Memory B cell (primary cell): Measurements from ENCODE around the gene RNF38.
"Not testable (repeated sequence)": the region's sequence is repeated elsewhere in the genome, so short reads cannot be mapped to it uniquely, and the experiment has no call there.

Experiments used
- ATAC-seq: fragments of 150-1000 bp; cut with Tn5 transposase; 2 replicates; pipeline ENCODE4 v1.10.0; 2021; ENCODE audit warnings: low read depth, mild to moderate bottlenecking, moderate library complexity
- DNase-seq, 2 donors: peaks; one replicate each; pipeline ENCODE4 v3.0.0; 2022; ENCODE audit warnings: low spot score in 2 of 2
- H3K27ac Mint-ChIP-seq: one replicate; pipeline ENCODE4 v1.8.0; 2022; ENCODE audit warnings: mild to moderate bottlenecking, moderate library complexity, mixed read lengths
- H3K27me3 Mint-ChIP-seq: one replicate; pipeline ENCODE4 v1.8.0; 2022; ENCODE audit warnings: mixed read lengths
- H3K36me3 Mint-ChIP-seq: one replicate; pipeline ENCODE4 v1.8.0; 2022; ENCODE audit warnings: mild to moderate bottlenecking, mixed read lengths
- H3K4me1 Mint-ChIP-seq: one replicate; pipeline ENCODE4 v1.8.0; 2022; ENCODE audit warnings: mixed read lengths
- H3K4me3 Mint-ChIP-seq: one replicate; pipeline ENCODE4 v1.8.0; 2022; ENCODE audit warnings: mild to moderate bottlenecking, moderate library complexity, mixed read lengths
- H3K9me3 Mint-ChIP-seq: one replicate; pipeline ENCODE4 v1.8.0; 2022; ENCODE audit warnings: mixed read lengths

RNF38 gene

DNA sequence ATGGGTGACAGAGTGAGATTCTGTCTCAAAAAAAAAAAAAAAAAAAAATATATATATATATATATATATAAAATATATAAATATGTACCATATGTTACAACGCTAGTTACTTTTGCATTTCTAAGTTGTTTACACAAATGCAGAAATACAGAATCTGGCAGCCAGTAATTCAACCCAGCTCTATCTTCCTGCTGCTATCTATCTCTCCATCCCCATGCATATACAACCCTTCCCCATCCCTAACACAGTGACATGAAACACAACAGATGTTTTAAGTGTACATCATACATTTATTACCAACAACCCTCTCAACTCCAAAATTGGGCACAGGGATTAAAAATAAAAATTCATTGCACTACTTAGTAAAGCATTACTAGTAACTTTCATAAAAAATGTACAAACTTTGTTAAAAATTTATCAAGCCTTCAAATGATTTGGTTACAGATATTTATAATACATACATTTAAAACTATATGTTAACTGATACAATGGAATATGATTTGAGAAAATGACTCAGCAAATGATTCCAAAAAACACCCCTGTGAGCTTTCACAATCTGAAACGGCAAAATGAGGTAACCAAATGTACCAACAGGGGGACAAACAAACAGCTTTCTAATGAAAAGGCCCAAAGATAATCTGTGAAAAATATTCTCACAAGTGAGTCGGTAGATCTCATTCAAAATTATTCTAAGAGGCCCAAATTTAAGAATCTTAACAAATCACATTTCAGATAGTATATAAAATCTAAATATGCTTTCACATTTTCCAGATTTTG is 63.8 kb downstream of the RNF38 start:
- no peak for ATAC-seq
- no peaks in the 10 kb centered on the region for H3K9me3 Mint-ChIP-seq
- H3K4me3 Mint-ChIP-seq: no peak overlapping the region
- peaks cover 5% of the 10 kb centered on the region for H3K4me1 Mint-ChIP-seq
- H3K27ac Mint-ChIP-seq: peak overlapping the region; percentile 75
- H3K36me3 Mint-ChIP-seq: peaks cover 36% of the 10 kb centered on the region
- DNase-seq: no peak
- no peaks in the 10 kb centered on the region for H3K27me3 Mint-ChIP-seq

DNA sequence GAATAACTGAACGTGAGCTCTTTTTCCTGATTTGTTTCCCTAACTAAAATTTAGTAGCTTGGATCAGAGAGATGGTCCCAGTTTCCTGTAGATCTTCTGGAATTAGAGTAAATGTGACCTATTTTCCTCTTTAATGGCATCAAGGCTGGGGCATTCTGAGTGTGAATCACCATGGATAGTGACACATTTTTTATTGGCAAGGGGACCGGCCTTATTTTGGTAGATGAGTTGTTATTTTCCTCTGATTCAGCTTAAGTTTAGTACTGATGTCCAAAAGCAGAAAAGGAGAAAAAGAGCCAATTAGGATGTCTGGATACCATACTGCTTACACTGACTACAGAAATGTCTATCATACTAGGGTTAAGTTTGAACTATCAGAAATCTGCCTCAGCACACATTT is 68.1 kb downstream of the RNF38 start:
- H3K27ac Mint-ChIP-seq: no peak overlapping the region
- H3K4me1 Mint-ChIP-seq: no peaks in the 10 kb centered on the region
- H3K4me3 Mint-ChIP-seq: no peak overlapping the region
- H3K27me3 Mint-ChIP-seq: no peaks in the 10 kb centered on the region
- ATAC-seq: no peak
- no peaks in the 10 kb centered on the region for H3K9me3 Mint-ChIP-seq
- no peak for DNase-seq
- H3K36me3 Mint-ChIP-seq: peaks cover 9% of the 10 kb centered on the region

DNA sequence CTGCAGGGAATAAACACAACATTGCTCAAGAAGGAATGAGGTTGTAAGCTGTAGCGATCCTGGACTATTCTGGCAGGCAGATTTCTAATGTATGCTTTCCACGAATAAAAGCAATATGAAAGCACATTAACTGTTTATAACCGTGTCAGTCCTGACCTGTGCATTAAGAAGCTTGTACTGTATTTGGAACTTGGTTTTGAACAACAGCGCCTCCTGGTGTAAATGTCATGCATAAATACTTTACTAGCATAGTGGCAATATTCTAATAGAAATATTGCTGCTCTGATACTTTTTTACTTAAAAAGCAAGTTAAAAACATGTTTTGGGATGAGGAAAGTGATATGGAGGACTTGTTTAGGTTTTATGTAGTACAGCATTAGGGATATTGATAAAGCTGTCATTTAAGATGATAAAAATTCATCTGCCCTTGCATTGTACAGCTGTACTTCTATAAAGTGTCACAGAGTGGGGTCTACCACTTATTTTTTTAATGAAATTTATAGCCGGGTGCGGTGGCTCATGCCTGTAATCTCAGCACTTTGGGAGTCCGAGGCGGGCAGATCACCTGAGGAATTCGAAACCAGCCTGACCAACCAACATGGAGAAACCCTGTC is 71.2 kb downstream of the RNF38 start:
- H3K27ac Mint-ChIP-seq: no peak overlapping the region
- H3K36me3 Mint-ChIP-seq: no peaks in the 10 kb centered on the region
- peak; percentile 46 to 51 for DNase-seq
- no peak overlapping the region for H3K4me3 Mint-ChIP-seq
- peak; percentile 71 for ATAC-seq
- no peaks in the 10 kb centered on the region for H3K27me3 Mint-ChIP-seq
- H3K9me3 Mint-ChIP-seq: no peaks in the 10 kb centered on the region
- H3K4me1 Mint-ChIP-seq: no peaks in the 10 kb centered on the region

DNA sequence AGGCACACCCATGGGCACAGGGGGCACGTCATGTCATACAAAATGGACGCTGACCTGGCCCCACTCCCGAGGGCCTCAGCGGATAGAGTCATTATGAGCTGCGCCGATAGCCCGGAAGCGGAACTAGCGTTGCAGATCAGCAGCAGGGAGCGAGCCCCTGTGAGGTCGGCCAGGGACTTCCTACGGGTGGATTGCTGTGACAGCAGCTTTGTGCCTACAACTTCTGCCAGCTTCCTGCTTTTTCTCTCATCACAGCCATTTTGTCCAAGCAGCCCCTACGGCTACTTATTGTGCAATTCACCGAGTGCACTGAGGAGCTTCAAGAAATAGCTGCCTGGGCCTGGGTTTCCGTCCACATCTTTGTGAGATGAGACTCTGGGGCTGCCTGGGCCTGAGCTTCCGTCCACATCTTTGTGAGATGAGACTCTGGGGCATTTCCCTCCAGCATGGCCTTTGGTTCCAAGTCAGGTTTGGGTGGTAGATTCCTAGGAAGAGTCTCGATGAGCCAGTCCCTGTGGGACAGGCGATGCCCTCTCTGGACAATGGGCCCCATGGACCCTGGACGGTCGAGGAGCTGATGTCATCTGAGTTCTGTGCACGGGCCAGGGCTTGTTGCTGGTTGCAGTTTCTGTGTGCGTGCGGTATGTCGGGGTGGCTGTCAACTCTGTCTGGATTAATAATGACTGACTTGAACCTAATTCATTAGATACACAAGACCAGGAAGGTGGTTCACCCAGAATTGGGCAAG is 74.8 kb downstream of the RNF38 start:
- Mint-ChIP-seq H3K9me3 (peaks cover 3% of the 10 kb centered on the region), H3K27ac (no peak overlapping the region), H3K27me3 (no peaks in the 10 kb centered on the region), H3K4me1 (no peaks in the 10 kb centered on the region), H3K4me3 (no peak overlapping the region), H3K36me3 (no peaks in the 10 kb centered on the region)
- ATAC-seq (no peak), DNase-seq (no peak)

DNA sequence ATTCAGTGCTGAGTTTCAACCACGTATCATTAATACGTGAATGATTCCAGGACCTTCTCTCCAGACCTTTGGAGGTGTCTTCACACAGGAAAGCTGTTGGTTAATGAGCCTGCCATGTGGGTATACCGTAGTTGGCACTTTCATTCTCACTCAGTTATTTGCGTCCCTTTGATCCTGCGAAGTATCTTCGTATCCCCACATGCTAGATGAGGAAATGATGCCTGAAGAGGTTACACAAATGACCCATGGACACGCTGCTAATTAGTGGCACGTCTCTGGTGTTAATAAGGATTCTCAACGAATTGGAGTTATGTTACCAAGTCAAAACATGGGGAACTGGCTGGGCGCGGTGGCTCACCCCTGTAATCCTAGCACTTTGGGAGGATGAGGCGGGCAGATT is 76.1 kb downstream of the RNF38 start:
- DNase-seq: no peak
- H3K9me3 Mint-ChIP-seq: peaks cover 3% of the 10 kb centered on the region
- H3K36me3 Mint-ChIP-seq: no peaks in the 10 kb centered on the region
- H3K4me3 Mint-ChIP-seq: no peak overlapping the region
- H3K27ac Mint-ChIP-seq: no peak overlapping the region
- H3K4me1 Mint-ChIP-seq: no peaks in the 10 kb centered on the region
- ATAC-seq: no peak
- H3K27me3 Mint-ChIP-seq: no peaks in the 10 kb centered on the region

DNA sequence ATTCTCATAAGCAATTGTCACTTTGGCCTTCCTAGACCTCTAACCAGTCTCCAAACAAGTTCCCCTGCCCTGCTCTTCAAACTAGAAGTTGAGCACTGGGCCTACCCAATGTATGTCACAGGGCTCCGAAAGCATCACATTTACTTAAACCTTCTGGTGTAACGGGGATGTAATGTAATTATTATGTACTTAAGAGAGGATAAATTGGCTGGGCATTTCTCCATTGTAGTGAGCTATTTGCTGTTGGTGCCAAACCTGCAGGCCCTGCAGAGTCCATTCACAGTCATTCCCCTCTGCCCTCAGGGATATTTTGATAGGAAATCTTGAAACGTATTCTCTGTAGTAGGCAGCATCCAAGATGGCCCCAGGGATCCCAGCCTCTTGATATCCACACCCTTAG is 77.6 kb downstream of the RNF38 start:
- no peak for DNase-seq
- Mint-ChIP-seq H3K27me3 (peaks cover 3% of the 10 kb centered on the region), H3K9me3 (peaks cover 3% of the 10 kb centered on the region), H3K36me3 (no peaks in the 10 kb centered on the region), H3K27ac (no peak overlapping the region), H3K4me1 (no peaks in the 10 kb centered on the region), H3K4me3 (no peak overlapping the region)
- no peak for ATAC-seq

DNA sequence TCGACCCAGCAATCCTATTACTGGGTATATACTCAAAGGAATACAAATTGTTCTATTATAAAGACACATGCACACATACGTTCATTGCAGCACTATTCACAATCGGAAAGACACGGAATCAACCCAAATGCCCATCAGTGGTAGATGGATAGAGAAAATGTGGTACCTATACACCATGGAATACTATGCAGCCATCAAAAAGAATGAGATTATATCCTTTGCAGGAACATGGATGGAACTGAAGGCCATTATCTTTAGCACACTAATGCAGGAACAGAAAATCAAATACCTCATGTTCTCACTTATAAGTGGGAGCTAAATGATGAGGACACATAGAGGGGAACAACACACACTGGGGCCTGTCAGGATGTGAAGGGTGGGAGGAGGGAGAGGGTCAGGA is 78.2 kb downstream of the RNF38 start:
- H3K27me3 Mint-ChIP-seq, H3K4me1 Mint-ChIP-seq: not testable (repeated sequence)

DNA sequence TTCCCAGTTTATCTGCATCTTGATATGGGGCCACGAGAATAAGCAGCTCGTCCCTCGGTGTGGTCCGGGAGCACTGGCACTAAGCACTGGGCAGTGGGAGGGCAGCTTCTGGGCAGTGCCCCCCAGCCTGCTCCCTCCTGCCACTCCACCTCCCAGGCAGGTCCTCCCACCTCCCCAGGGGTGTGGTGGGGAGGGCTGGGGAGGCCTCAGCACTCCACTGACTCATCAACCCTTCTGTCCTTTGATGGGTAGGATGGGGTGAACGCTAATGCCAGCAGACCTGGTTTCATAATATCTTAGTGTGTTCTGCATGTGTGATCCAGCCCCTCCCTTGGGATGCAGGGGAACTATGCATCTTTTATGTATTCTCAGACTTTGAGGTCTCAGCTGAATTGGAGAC is 79.6 kb downstream of the RNF38 start:
- ATAC-seq (no peak), DNase-seq (no peak)
- H3K36me3 Mint-ChIP-seq: no peaks in the 10 kb centered on the region
- H3K4me1 Mint-ChIP-seq: peaks cover 2% of the 10 kb centered on the region
- H3K27ac Mint-ChIP-seq: no peak overlapping the region
- H3K9me3 Mint-ChIP-seq: peaks cover 3% of the 10 kb centered on the region
- no peak overlapping the region for H3K4me3 Mint-ChIP-seq
- peaks cover 6% of the 10 kb centered on the region for H3K27me3 Mint-ChIP-seq

More for the DNA sequence above, 78.2 kb downstream of the RNF38 start:
- not testable (repeated sequence) for H3K4me3 Mint-ChIP-seq, H3K27ac Mint-ChIP-seq, ATAC-seq, DNase-seq, H3K9me3 Mint-ChIP-seq, H3K36me3 Mint-ChIP-seq

DNA sequence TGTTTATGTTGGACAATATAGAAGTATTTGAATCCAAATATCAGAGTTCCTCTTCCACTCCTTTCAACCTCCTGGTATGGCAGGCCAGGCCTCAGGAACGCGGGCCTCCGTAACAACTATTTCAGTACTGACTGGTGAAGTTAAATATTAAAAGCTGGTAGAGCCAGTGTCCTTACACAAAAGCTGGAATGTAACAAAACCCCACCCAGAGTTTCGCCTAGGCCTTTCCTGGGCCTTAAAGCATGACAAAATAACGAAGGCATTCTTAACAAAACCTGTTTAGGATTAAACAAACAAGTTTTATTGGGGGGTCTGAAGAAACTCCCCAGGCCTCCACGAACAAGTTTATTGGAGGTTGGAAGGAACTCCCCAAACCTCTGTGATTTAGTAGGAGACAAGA is 80.3 kb downstream of the RNF38 start:
- peaks cover 3% of the 10 kb centered on the region for H3K9me3 Mint-ChIP-seq
- H3K4me3 Mint-ChIP-seq: no peak overlapping the region
- no peak for DNase-seq
- no peak for ATAC-seq
- H3K36me3 Mint-ChIP-seq: no peaks in the 10 kb centered on the region
- peaks cover 2% of the 10 kb centered on the region for H3K4me1 Mint-ChIP-seq
- peaks cover 6% of the 10 kb centered on the region for H3K27me3 Mint-ChIP-seq
- no peak overlapping the region for H3K27ac Mint-ChIP-seq

DNA sequence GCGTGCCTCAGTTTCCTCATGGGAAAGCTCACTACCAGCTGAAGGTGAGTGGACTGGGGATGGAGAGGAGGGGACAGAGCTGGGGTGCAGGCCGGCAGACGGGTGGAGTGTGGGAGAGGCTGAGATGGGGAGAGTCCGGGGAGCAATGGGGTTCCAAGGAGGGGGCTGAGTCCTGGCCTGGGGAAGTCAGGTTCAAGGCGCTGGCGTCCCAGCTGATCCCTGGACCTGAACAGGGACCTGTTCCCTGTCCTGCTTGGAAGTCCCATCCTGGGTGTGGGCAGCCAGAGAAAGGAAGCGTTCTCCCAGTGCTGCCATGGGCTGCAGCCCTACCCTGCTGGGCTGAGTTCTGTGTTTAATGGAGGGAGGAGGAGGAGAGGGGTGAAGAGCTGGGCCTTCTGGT is 80.9 kb downstream of the RNF38 start:
- Mint-ChIP-seq H3K27me3 (peaks cover 6% of the 10 kb centered on the region), H3K9me3 (peaks cover 3% of the 10 kb centered on the region), H3K36me3 (no peaks in the 10 kb centered on the region), H3K4me3 (no peak overlapping the region), H3K27ac (no peak overlapping the region), H3K4me1 (peaks cover 2% of the 10 kb centered on the region)
- DNase-seq (no peak), ATAC-seq (no peak)

DNA sequence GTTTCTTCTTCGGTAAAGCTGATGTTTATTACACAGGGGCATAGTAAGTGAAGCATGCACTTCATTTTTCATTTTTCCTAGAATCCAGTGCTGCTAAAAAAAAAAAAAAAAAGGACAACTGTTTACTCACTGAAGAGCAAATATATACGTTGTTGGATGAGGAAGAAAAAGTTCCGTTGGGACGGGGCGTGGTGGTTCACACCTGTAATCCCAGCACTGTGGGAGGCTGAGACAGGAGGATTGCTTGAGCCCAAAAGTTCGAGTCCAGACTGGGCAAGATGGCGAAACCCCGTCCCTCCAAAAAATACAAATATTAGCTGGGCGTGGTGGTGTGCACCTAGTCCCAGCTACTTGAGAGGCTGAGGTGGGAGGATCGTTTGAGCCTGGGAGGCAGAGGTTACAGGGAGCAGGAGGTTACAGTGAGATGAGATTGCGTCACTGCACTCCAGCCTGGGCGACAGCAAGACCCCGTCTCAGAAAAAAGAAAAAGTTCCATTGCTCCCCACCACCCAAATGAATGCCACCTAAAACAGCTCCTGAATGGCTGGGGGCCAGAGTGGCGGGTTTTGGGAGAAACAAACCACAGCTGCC is 81.8 kb downstream of the RNF38 start:
- Mint-ChIP-seq H3K9me3 (peaks cover 3% of the 10 kb centered on the region), H3K27ac (no peak overlapping the region), H3K4me1 (peaks cover 2% of the 10 kb centered on the region), H3K36me3 (no peaks in the 10 kb centered on the region), H3K27me3 (peaks cover 6% of the 10 kb centered on the region), H3K4me3 (no peak overlapping the region)
- no peak for ATAC-seq
- no peak for DNase-seq

DNA sequence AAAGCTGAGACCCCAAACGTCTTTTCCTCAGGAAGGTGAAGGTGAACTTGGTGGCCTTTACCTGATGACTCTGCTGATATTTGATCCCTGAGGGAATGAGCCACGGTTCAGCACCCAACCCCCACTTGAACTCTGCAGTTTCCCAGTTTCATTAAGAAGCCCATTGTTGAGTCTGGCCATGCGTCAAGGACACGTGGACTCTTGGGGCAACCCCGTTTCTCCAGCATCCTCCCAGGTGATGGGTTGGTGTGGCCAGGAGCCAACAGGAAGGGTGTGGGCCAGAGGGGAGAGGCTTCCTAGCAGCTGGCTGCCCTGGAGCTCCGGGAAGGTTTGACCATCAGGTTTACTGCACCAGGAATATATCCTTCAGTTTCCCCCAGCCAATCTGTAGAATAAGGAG is 82.3 kb downstream of the RNF38 start:
- Mint-ChIP-seq H3K9me3 (peaks cover 3% of the 10 kb centered on the region), H3K4me3 (no peak overlapping the region), H3K4me1 (peaks cover 2% of the 10 kb centered on the region), H3K27ac (no peak overlapping the region), H3K27me3 (peaks cover 6% of the 10 kb centered on the region), H3K36me3 (no peaks in the 10 kb centered on the region)
- no peak for ATAC-seq
- DNase-seq: no peak

DNA sequence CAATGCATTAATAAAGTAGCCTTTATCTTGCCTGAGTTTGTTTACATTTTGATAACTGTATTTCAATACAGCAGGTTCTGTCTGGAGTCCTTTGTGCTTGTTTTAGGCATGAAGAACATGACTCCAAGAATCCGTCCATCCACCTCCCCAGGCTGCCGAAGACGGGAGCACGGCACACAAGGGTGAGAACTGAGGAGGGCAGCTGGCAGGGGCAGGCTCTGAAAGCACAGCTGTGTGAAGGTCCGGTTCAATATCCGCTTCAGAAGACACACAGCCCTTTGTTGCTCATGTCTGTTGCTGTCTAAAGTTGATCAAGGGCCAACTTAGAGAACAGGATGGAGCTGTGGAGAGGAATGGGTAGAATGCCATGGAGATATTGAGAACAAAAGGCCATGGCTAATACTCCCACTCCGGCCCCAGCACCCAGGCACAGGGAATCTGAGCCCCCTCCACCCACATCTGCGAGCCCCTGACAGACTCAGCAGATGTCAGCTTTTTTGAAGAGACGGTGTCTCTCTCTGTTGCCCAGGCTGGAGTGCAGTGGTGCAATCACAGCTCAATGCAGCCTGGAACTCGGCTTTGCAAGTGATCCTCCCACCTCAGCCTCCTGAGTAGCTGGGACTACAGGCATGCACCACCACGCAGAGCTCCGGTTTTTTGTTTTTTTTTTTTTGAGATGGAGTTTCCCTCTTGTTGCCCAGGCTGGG is 83.3 kb downstream of the RNF38 start:
- Mint-ChIP-seq H3K36me3 (no peaks in the 10 kb centered on the region), H3K9me3 (peaks cover under 1% of the 10 kb centered on the region), H3K4me1 (peaks cover 2% of the 10 kb centered on the region), H3K27me3 (peaks cover 6% of the 10 kb centered on the region), H3K27ac (no peak overlapping the region), H3K4me3 (no peak overlapping the region)
- DNase-seq (no peak), ATAC-seq (no peak)

DNA sequence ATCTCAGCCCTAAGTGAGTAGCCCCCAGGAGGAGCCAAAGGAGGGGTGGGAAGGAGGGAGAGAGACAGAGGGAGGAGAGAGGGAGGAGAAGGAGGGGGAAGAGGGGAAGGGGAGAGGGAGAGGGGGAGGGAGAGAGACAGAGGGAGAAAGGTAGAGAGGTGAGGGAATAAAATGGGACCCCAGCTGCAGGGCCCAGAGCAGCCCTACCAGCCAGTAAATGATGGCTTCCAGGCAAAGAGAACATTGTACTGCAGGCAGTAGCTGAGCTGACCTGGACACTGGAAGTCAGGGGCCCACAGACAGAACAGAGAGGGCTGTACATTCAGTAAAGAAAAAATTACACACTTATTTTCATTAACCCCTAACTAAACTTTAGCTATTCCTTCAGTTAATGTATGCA is 84.0 kb downstream of the RNF38 start:
- Mint-ChIP-seq H3K4me1 (peaks cover 2% of the 10 kb centered on the region), H3K9me3 (no peaks in the 10 kb centered on the region), H3K4me3 (no peak overlapping the region), H3K27me3 (peaks cover 6% of the 10 kb centered on the region), H3K36me3 (no peaks in the 10 kb centered on the region), H3K27ac (no peak overlapping the region)
- ATAC-seq (no peak), DNase-seq (no peak)
